Liver (tissue), 3 donors: ENCODE results near the gene AVPR1B.

Experiments used
- EGR1 ChIP-seq, 2 donors: IDR thresholded peaks; 2 replicates each; pipeline ENCODE4 v1.6.1; 2016 to 2018; ENCODE audit warnings: antibody characterized with exemption in 2 of 2, low read depth in 2 of 2
- FOXA1 ChIP-seq: IDR thresholded peaks from 2 replicates; pipeline ENCODE4 v1.6.1; 2016; ENCODE audit warnings: antibody characterized with exemption
- GABPA ChIP-seq, 2 donors: IDR thresholded peaks in 1 of 2; conservative IDR thresholded peaks in 1 of 2; 2 replicates each; pipeline ENCODE4 v1.6.1; 2016; ENCODE audit warnings: antibody characterized with exemption in 2 of 2, mild to moderate bottlenecking in 1 of 2, moderate library complexity in 1 of 2
- HNF4G ChIP-seq: IDR thresholded peaks from 2 replicates; pipeline ENCODE4 v1.6.1; 2016; ENCODE audit warnings: antibody characterized with exemption
- JUND ChIP-seq, 2 donors: IDR thresholded peaks; 2 replicates each; pipeline ENCODE4 v1.6.1; 2016; ENCODE audit warnings: antibody characterized with exemption in 2 of 2
- RAD21 ChIP-seq, 2 donors: IDR thresholded peaks; 2 replicates each; pipeline ENCODE4 v1.6.1; 2016; ENCODE audit warnings: antibody characterized with exemption in 2 of 2, mild to moderate bottlenecking in 2 of 2
- SP1 ChIP-seq: IDR thresholded peaks from 2 replicates; pipeline ENCODE4 v1.6.1; 2018; ENCODE audit warnings: antibody characterized with exemption, mild to moderate bottlenecking
- YY1 ChIP-seq: IDR thresholded peaks from 2 replicates; pipeline ENCODE4 v1.6.1; 2016; ENCODE audit warnings: antibody characterized with exemption, mild to moderate bottlenecking
- TF ChIP-seq, protein P1 (sequence below): fragments of 150-350 bp; IDR thresholded peaks from 2 replicates; pipeline ENCODE4 v1.5.1; 2017; ENCODE audit warnings: improper control_type of control experiment, low read depth, low read length; ENCODE audit not compliant: missing input control
- TF ChIP-seq, protein P2 (sequence below): IDR thresholded peaks from 2 replicates; pipeline ENCODE4 v1.6.1; 2016; ENCODE audit warnings: antibody characterized with exemption
- TF ChIP-seq, protein P3 (sequence below): IDR thresholded peaks from 2 replicates; pipeline ENCODE4 v1.6.1; 2016; ENCODE audit warnings: antibody characterized with exemption
- donor health status: healthy.
- donor health status: healthy.

DNA sequence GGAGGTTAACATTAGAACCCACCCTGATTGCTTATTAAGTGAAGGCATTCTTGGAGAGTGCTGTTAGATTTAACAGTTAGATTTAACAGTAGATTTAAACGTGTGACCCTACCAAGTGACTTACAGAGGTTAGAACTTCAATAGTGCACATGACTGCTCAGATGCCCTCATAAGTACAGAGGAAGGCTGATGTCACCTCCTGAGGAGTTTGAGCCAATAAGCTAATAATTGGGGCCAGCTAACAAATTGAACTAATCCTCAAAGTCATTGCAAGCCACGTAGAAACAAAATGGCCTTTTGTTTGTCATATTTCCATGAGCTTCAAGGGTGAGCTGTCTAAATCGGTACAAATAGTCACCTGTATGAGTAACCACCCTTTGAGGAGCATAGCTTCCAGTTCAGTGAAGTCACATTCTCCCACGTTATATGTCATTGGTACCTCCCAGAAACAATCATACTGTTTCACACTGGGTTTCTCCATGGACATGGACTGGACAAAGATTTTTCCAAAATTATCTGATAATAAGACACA, 11.7 kb downstream of the AVPR1B start:
- TF ChIP-seq, protein P1, sequence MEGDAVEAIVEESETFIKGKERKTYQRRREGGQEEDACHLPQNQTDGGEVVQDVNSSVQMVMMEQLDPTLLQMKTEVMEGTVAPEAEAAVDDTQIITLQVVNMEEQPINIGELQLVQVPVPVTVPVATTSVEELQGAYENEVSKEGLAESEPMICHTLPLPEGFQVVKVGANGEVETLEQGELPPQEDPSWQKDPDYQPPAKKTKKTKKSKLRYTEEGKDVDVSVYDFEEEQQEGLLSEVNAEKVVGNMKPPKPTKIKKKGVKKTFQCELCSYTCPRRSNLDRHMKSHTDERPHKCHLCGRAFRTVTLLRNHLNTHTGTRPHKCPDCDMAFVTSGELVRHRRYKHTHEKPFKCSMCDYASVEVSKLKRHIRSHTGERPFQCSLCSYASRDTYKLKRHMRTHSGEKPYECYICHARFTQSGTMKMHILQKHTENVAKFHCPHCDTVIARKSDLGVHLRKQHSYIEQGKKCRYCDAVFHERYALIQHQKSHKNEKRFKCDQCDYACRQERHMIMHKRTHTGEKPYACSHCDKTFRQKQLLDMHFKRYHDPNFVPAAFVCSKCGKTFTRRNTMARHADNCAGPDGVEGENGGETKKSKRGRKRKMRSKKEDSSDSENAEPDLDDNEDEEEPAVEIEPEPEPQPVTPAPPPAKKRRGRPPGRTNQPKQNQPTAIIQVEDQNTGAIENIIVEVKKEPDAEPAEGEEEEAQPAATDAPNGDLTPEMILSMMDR, result no peak
- TF ChIP-seq, protein P2, sequence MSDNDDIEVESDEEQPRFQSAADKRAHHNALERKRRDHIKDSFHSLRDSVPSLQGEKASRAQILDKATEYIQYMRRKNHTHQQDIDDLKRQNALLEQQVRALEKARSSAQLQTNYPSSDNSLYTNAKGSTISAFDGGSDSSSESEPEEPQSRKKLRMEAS, result no peak
- no peak for TF ChIP-seq JUND (IDR thresholded peaks at IDR 0.05)
- TF ChIP-seq GABPA (IDR thresholded peaks at IDR 0.05 in 1 of 2, conservative IDR thresholded peaks at IDR 0.05 in 1 of 2), result no peak
- TF ChIP-seq RAD21 (IDR thresholded peaks at IDR 0.05), result no peak
- TF ChIP-seq SP1, result no peak
- no peak for TF ChIP-seq YY1
- TF ChIP-seq HNF4G, result no peak
- no peak for TF ChIP-seq FOXA1
- TF ChIP-seq, protein P3, sequence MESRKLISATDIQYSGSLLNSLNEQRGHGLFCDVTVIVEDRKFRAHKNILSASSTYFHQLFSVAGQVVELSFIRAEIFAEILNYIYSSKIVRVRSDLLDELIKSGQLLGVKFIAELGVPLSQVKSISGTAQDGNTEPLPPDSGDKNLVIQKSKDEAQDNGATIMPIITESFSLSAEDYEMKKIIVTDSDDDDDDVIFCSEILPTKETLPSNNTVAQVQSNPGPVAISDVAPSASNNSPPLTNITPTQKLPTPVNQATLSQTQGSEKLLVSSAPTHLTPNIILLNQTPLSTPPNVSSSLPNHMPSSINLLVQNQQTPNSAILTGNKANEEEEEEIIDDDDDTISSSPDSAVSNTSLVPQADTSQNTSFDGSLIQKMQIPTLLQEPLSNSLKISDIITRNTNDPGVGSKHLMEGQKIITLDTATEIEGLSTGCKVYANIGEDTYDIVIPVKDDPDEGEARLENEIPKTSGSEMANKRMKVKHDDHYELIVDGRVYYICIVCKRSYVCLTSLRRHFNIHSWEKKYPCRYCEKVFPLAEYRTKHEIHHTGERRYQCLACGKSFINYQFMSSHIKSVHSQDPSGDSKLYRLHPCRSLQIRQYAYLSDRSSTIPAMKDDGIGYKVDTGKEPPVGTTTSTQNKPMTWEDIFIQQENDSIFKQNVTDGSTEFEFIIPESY, result no peak
- no peak for TF ChIP-seq EGR1 (IDR thresholded peaks at IDR 0.05; ENCODE audit: low read depth in 2 of 2)
